ENCODE results near the gene AKAP13. TPM values are rescaled to one million over a fixed set of nuclear protein-coding genes. Genes with fewer than 3 reads are reported as not detected.

AKAP13 gene
- total and polyA plus RNA-seq, 2 of the 13 experiments (the other 11 are each of a cell fraction or from before 2014, with no cell fraction given), result 6.7 to 27.1 TPM

DNA sequence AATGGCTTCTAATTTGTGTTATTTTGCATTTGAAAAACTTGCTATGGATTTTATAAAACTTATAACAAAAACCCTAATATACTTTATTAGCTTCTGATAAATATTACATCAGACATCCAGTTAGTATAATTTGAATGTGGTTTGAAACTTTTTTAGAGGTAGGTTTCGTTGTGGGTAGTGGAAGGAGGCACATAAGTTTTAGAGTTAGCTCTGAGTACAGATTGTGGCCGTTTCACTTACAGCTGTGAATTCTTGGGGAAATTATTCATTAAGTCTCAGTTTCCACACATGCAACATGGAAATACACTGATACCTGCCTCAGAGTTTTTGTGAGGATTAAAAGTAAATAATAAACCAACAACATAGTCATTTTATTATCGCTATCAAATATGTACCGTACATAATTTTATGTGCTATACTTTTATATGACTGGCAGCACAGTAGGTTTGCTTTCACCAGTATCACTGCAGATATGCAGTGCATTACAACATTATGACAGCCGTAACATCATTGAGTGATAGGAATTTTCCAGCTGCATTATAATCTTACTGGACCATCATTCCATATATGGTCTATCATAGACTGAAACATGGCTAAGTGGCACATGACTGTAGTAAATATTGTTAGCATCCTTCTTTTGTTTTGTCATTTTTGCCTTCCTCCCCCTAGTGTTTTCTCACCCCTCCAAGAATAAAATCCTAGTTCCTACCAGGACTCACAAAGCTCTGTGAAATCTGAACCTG lies 175.6 kb downstream of the AKAP13 start:
- H4K20me1 ChIP-seq (ENCODE audit: insufficient read depth, low read length), result no peaks in the 10 kb centered on the region
- in situ Hi-C loops (cut with HindIII; ENCODE audit: extremely low pct_ligation_motif_present, low pct_unique_long_range_greater_than_20kb), result no loop called here
- no peak overlapping the region for H3K4me3 ChIP-seq (replicated peaks in 1 of 3; ENCODE audit: insufficient read depth in 1 of 3, low read depth in 2 of 3, low read length in 3 of 3)
- intact Hi-C loops (cut with micrococcal nuclease; ENCODE audit: unreplicated experiment), result no loop called here
- no peaks in the 10 kb centered on the region; a peak in 2 of 5 replicates for H3K36me3 ChIP-seq (replicated peaks in 1 of 2; ENCODE audit: control insufficient read depth in 1 of 2, insufficient read depth in 2 of 2, low read length in 2 of 2)
- H3K79me2 ChIP-seq (ENCODE audit: insufficient read depth, low read length), result no peaks in the 10 kb centered on the region
- DNase-seq (ENCODE audit: low spot score), result no peak
- no peak overlapping the region for H3K4me2 ChIP-seq (ENCODE audit: low read depth, low read length)
- no peak overlapping the region for H3K9ac ChIP-seq (ENCODE audit: insufficient read depth, low read depth, low read length)
- no peak overlapping the region for H2AFZ ChIP-seq (ENCODE audit: low read length)
- WGBS (ENCODE audit: low lambda C conversion rate), result 100% methylated on average over 5 of the region's 5 CpGs
- no peak for ATAC-seq
- no peak for FAIRE-seq
- no TSS peak for BruUV-seq (replicated peaks)
- H3K27ac ChIP-seq (ENCODE audit: extremely low read length, insufficient read depth, low read length), result no peak overlapping the region
- CTCF ChIA-PET (ENCODE audit: low intra/inter-chr PET ratio, low total read pairs), result no interaction called here
- TF ChIP-seq KAT2B (IDR thresholded peaks at IDR 0.05; ENCODE audit: borderline replicate concordance, low read depth, low read length), result no peak
- TF ChIP-seq ELF4 (CRISPR knock-in tag; IDR thresholded peaks at IDR 0.05; ENCODE audit: borderline replicate concordance), result no peak
- no peak for TF ChIP-seq ZNF577 (CRISPR knock-in tag; IDR thresholded peaks at IDR 0.05; ENCODE audit: borderline replicate concordance, low read depth)
- TF ChIP-seq, protein P1, sequence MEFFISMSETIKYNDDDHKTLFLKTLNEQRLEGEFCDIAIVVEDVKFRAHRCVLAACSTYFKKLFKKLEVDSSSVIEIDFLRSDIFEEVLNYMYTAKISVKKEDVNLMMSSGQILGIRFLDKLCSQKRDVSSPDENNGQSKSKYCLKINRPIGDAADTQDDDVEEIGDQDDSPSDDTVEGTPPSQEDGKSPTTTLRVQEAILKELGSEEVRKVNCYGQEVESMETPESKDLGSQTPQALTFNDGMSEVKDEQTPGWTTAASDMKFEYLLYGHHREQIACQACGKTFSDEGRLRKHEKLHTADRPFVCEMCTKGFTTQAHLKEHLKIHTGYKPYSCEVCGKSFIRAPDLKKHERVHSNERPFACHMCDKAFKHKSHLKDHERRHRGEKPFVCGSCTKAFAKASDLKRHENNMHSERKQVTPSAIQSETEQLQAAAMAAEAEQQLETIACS (CRISPR knock-in tag; IDR thresholded peaks at IDR 0.05), result no peak
- TF ChIP-seq ZNF607 (CRISPR knock-in tag; IDR thresholded peaks at IDR 0.05; ENCODE audit: borderline replicate concordance), result no peak
- no peak for TF ChIP-seq FOXJ3 (CRISPR knock-in tag; IDR thresholded peaks at IDR 0.05; ENCODE audit: borderline replicate concordance)
- no peaks in the 10 kb centered on the region for H3K4me1 ChIP-seq (ENCODE audit: insufficient read depth, low read length)
- no peaks in the 10 kb centered on the region for H3K9me3 ChIP-seq (ENCODE audit: low read length)
- no peaks in the 10 kb centered on the region for H3K27me3 ChIP-seq (ENCODE audit: control insufficient read depth in 1 of 2, insufficient read depth in 2 of 2, low read length in 2 of 2)
- POLR2A ChIA-PET, result no interaction called here

DNA sequence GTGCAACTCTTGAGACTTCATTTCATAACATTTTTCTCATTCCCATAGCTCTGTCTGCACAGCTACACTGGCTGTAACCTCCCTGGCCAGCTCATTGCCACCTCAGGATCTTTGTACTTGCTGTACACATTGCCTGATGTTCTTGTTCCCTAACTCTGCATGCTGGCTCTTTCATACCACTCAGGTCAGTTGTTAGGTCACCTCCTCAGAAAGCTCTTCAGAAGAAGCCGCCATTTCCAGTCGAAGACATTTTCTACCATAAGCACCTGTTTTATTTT lies 176.2 kb downstream of the AKAP13 start:
- Histone ChIP-seq H3K27ac (ENCODE audit: extremely low read length, insufficient read depth, low read length) (no peak overlapping the region), H3K79me2 (ENCODE audit: insufficient read depth, low read length) (no peaks in the 10 kb centered on the region), H3K4me1 (ENCODE audit: insufficient read depth, low read length) (no peaks in the 10 kb centered on the region), H3K27me3 (ENCODE audit: control insufficient read depth in 1 of 2, insufficient read depth in 2 of 2, low read length in 2 of 2) (no peaks in the 10 kb centered on the region; a peak in 1 of 5 replicates), H3K36me3 (replicated peaks in 1 of 2; ENCODE audit: control insufficient read depth in 1 of 2, insufficient read depth in 2 of 2, low read length in 2 of 2) (no peaks in the 10 kb centered on the region; a peak in 2 of 5 replicates), H2AFZ (ENCODE audit: low read length) (no peak overlapping the region), H4K20me1 (ENCODE audit: insufficient read depth, low read length) (no peaks in the 10 kb centered on the region), H3K4me3 (replicated peaks in 1 of 3; ENCODE audit: insufficient read depth in 1 of 3, low read depth in 2 of 3, low read length in 3 of 3) (no peak overlapping the region), H3K4me2 (ENCODE audit: low read depth, low read length) (no peak overlapping the region), H3K9me3 (ENCODE audit: low read length) (no peaks in the 10 kb centered on the region), H3K9ac (ENCODE audit: insufficient read depth, low read depth, low read length) (no peak overlapping the region)
- in situ Hi-C loops (cut with HindIII; ENCODE audit: extremely low pct_ligation_motif_present, low pct_unique_long_range_greater_than_20kb), result no loop called here
- no TSS peak for BruUV-seq (replicated peaks)
- no peak for ATAC-seq
- POLR2A ChIA-PET, result no interaction called here
- CTCF ChIA-PET (ENCODE audit: low intra/inter-chr PET ratio, low total read pairs), result no interaction called here
- DNase-seq (ENCODE audit: low spot score), result no peak
- WGBS (ENCODE audit: low lambda C conversion rate), result 99% methylated on average over 2 of the region's 2 CpGs
- intact Hi-C loops (cut with micrococcal nuclease; ENCODE audit: unreplicated experiment), result no loop called here
- FAIRE-seq, result no peak
- no peak for TF ChIP-seq ZNF253 (CRISPR knock-in tag; IDR thresholded peaks at IDR 0.05; ENCODE audit: borderline replicate concordance)
- no peak for TF ChIP-seq BRCA1 (CRISPR knock-in tag; IDR thresholded peaks at IDR 0.05)
- no peak for TF ChIP-seq NFYC (CRISPR knock-in tag; IDR thresholded peaks at IDR 0.05)
- TF ChIP-seq CENPT (CRISPR knock-in tag; IDR thresholded peaks at IDR 0.05; ENCODE audit: low read depth), result no peak
- TF ChIP-seq ZNF672 (CRISPR knock-in tag; IDR thresholded peaks at IDR 0.05), result no peak
- no peak for TF ChIP-seq ZNF644 (CRISPR knock-in tag; IDR thresholded peaks at IDR 0.05; ENCODE audit: low read depth)
- no peak for TF ChIP-seq ZFP62 (CRISPR knock-in tag; IDR thresholded peaks at IDR 0.05)
- no peak for TF ChIP-seq CENPX (CRISPR knock-in tag; IDR thresholded peaks at IDR 0.05)
- no peak for TF ChIP-seq NFE2L1 (CRISPR knock-in tag; IDR thresholded peaks at IDR 0.05; ENCODE audit: borderline replicate concordance)
- TF ChIP-seq ZNF784 (CRISPR knock-in tag; IDR thresholded peaks at IDR 0.05; ENCODE audit: borderline replicate concordance), result no peak
- TF ChIP-seq RFX3 (CRISPR knock-in tag; IDR thresholded peaks at IDR 0.05), result no peak
- TF ChIP-seq, protein P2, sequence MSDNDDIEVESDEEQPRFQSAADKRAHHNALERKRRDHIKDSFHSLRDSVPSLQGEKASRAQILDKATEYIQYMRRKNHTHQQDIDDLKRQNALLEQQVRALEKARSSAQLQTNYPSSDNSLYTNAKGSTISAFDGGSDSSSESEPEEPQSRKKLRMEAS (IDR thresholded peaks at IDR 0.05), result no peak
- TF ChIP-seq BRD4 (CRISPR knock-in tag; IDR thresholded peaks at IDR 0.05), result no peak
